ENCODE data around the gene ACBD6.

The ACBD6 gene

GRCh38 chr1:180507795-180508724 is 5.7 kb upstream of the ACBD6 start:
- H3K27ac ChIP-seq (replicated peaks): no peak overlapping the region
- H3K27me3 ChIP-seq (ENCODE audit: insufficient read depth, poor library complexity, severe bottlenecking): no peaks in the 10 kb centered on the region
- TF ChIP-seq SPI1 (IDR thresholded peaks at IDR 0.05; ENCODE audit: borderline replicate concordance, low read depth) (no peak), GABPA (IDR thresholded peaks at IDR 0.05; ENCODE audit: low read depth) (no peak), REST (IDR thresholded peaks at IDR 0.05; ENCODE audit: insufficient replicate concordance, low read depth) (no peak), POLR2AphosphoS5 (IDR thresholded peaks at IDR 0.05; ENCODE audit: low read depth) (no peak), CTCF (IDR thresholded peaks at IDR 0.05; ENCODE audit: insufficient read depth, low read length) (no peak)
- H3K4me3 ChIP-seq (replicated peaks; ENCODE audit: insufficient read depth, low read length): no peak overlapping the region
- no peak for DNase-seq (ENCODE audit: low read depth in 1 of 2, low spot score in 1 of 2)

GRCh38 chr1:180505732-180506335 is 3.5 kb upstream of the ACBD6 start:
- H3K27me3 ChIP-seq (ENCODE audit: insufficient read depth, poor library complexity, severe bottlenecking): no peaks in the 10 kb centered on the region
- no peak overlapping the region for H3K4me3 ChIP-seq (replicated peaks; ENCODE audit: insufficient read depth, low read length)
- DNase-seq (ENCODE audit: low read depth in 1 of 2, low spot score in 1 of 2): no peak
- no peak for TF ChIP-seq REST (IDR thresholded peaks at IDR 0.05; ENCODE audit: insufficient replicate concordance, low read depth)
- TF ChIP-seq GABPA (IDR thresholded peaks at IDR 0.05; ENCODE audit: low read depth): no peak
- no peak for TF ChIP-seq POLR2AphosphoS5 (IDR thresholded peaks at IDR 0.05; ENCODE audit: low read depth)
- no peak for TF ChIP-seq CTCF (IDR thresholded peaks at IDR 0.05; ENCODE audit: insufficient read depth, low read length)
- no peak for TF ChIP-seq SPI1 (IDR thresholded peaks at IDR 0.05; ENCODE audit: borderline replicate concordance, low read depth)
- H3K27ac ChIP-seq (replicated peaks): no peak overlapping the region

GRCh38 chr1:180504186-180504585 is 1.8 kb upstream of the ACBD6 start:
- DNase-seq (ENCODE audit: low read depth in 1 of 2, low spot score in 1 of 2): no peak
- H3K4me3 ChIP-seq (replicated peaks; ENCODE audit: insufficient read depth, low read length): no peak overlapping the region
- no peak for TF ChIP-seq CTCF (IDR thresholded peaks at IDR 0.05; ENCODE audit: insufficient read depth, low read length)
- TF ChIP-seq REST (IDR thresholded peaks at IDR 0.05; ENCODE audit: insufficient replicate concordance, low read depth): no peak
- TF ChIP-seq GABPA (IDR thresholded peaks at IDR 0.05; ENCODE audit: low read depth): no peak
- TF ChIP-seq SPI1 (IDR thresholded peaks at IDR 0.05; ENCODE audit: borderline replicate concordance, low read depth): no peak
- no peak for TF ChIP-seq POLR2AphosphoS5 (IDR thresholded peaks at IDR 0.05; ENCODE audit: low read depth)
- H3K27me3 ChIP-seq (ENCODE audit: insufficient read depth, poor library complexity, severe bottlenecking): no peaks in the 10 kb centered on the region
- no peak overlapping the region for H3K27ac ChIP-seq (replicated peaks)
